OCI-LY7 (cell line): Measurements from ENCODE around the gene SAP130. TPM values are rescaled to one million over a fixed set of nuclear protein-coding genes. Genes with fewer than 3 reads are reported as not detected.

Experiments
- BruUV-seq: library from RNA; stranded (reverse); fragments of 400-500 nt; replicated peaks from 2 replicates; lab custom pipeline; 2021; lab: Mats Ljungman, UMichigan
- CTCF ChIA-PET: fragments of 300-600 bp; sonication (Branson Sonifier 250); formaldehyde crosslinking; loops from one replicate; lab custom pipeline; 2022; ENCODE audit warnings: antibody characterized with exemption; ENCODE audit not compliant: unreplicated experiment; lab: Charles Lee
- POLR2A ChIA-PET: fragments of 300-600 bp; sonication (Branson Sonifier 250); formaldehyde crosslinking; loops from one replicate; lab custom pipeline; 2022; ENCODE audit warnings: antibody characterized with exemption; lab: Charles Lee
- DNase-seq: peaks from one replicate; pipeline ENCODE4 v3.0.0-alpha.2; 2015; ENCODE audit warnings: low spot score
- H2AFZ ChIP-seq: fragments of 200-600 bp; sonication (generic), shearing (Covaris generic); 2 replicates; pipeline ENCODE4 v1.6.1; 2014; ENCODE audit warnings: mild to moderate bottlenecking, antibody characterized with exemption, low read length, moderate library complexity
- H3K27ac ChIP-seq: fragments of 200-600 bp; sonication (generic); 2 replicates; pipeline ENCODE4 v1.5.1; 2014; ENCODE audit warnings: mixed run types, low read depth, mild to moderate bottlenecking, moderate library complexity, low read length, inconsistent platforms; ENCODE audit not compliant: poor library complexity, severe bottlenecking
- H3K36me3 ChIP-seq: fragments of 200-600 bp; sonication (generic); 2 replicates; pipeline ENCODE4 v1.6.1; 2014; ENCODE audit warnings: mild to moderate bottlenecking, antibody characterized with exemption, low read length, moderate library complexity, mixed read lengths; ENCODE audit not compliant: insufficient read depth
- H3K4me1 ChIP-seq: fragments of 200-600 bp; sonication (generic); 2 replicates; pipeline ENCODE4 v1.5.1; 2014; ENCODE audit warnings: mild to moderate bottlenecking, low read length; ENCODE audit not compliant: insufficient read depth, poor library complexity, severe bottlenecking
- H3K4me2 ChIP-seq: fragments of 200-600 bp; sonication (generic); 2 replicates; pipeline ENCODE4 v1.6.1; 2014; ENCODE audit warnings: mild to moderate bottlenecking, low read length
- H3K4me3 ChIP-seq: fragments of 200-600 bp; sonication (generic); 2 replicates; pipeline ENCODE4 v1.5.1; 2014; ENCODE audit warnings: mild to moderate bottlenecking, low read depth, low read length; ENCODE audit not compliant: poor library complexity, severe bottlenecking
- H3K79me2 ChIP-seq: fragments of 200-600 bp; sonication (generic); 2 replicates; pipeline ENCODE4 v1.6.1; 2016; ENCODE audit warnings: low read depth, mild to moderate bottlenecking, low read length, moderate library complexity, mixed read lengths; ENCODE audit not compliant: insufficient read depth
- H3K9me2 ChIP-seq: fragments of 200-600 bp; sonication (generic); 2 replicates; pipeline ENCODE4 v1.6.1; 2016; ENCODE audit warnings: mild to moderate bottlenecking, low read length, mixed read lengths; ENCODE audit not compliant: insufficient read depth
- H3K9me3 ChIP-seq: fragments of 200-600 bp; sonication (generic); 2 replicates; pipeline ENCODE4 v1.6.1; 2014; ENCODE audit warnings: mild to moderate bottlenecking, mixed run types, low read length, mixed read lengths
- H4K20me1 ChIP-seq: fragments of 200-600 bp; sonication (generic); 2 replicates; pipeline ENCODE4 v1.6.1; 2014; ENCODE audit warnings: mild to moderate bottlenecking, antibody characterized with exemption, low read length, moderate library complexity, mixed read lengths; ENCODE audit not compliant: insufficient read depth
- CTCF ChIP-seq: fragments of 200-600 bp; sonication (generic); conservative IDR thresholded peaks from 2 replicates; pipeline ENCODE4 v1.5.1; 2014; ENCODE audit warnings: mild to moderate bottlenecking, antibody characterized with exemption, low read length, moderate library complexity, mixed read lengths
- EZH2phosphoT487 ChIP-seq: fragments of 200-600 bp; sonication (generic); IDR thresholded peaks from 2 replicates; pipeline ENCODE4 v1.6.1; 2018; ENCODE audit warnings: low read depth, borderline replicate concordance, mild to moderate bottlenecking, mixed run types, antibody characterized with exemption, low read length, moderate library complexity, mixed read lengths
- intact Hi-C: fragments of 100-400 bp; cut with micrococcal nuclease; formaldehyde crosslinking; loops from one replicate; pipeline ENCODE4 v1.10.0; 2022; ENCODE audit not compliant: unreplicated experiment
- total RNA-seq, 2 experiments: library from RNA; depleted of rRNA in 1 of 2; stranded (reverse); fragments of >200 nt in 1 of 2; shearing (Covaris generic) in 1 of 2; gene quantifications; 2 replicates each; pipeline ENCODE4 v1.2.3, GENCODE V29; 2014 to 2022

Gene SAP130
- total RNA-seq, 2 experiments from 2014 or later = 9.6 to 31.8 TPM

GRCh38 chr2:127945281-127945680 lies 82.6 kb downstream of the SAP130 start:
- intact Hi-C loops = no loop called here

GRCh38 chr2:127943186-127943585 lies 84.7 kb downstream of the SAP130 start:
- DNase-seq = no peak
- no peaks in the 10 kb centered on the region for H3K9me3 ChIP-seq
- H2AFZ ChIP-seq = no peak overlapping the region
- H3K4me2 ChIP-seq = no peak overlapping the region
- ChIA-PET CTCF (no interaction called here), POLR2A (no interaction called here)
- TF ChIP-seq EZH2phosphoT487 (no peak), CTCF (no peak)
- no peak overlapping the region for H3K4me3 ChIP-seq
- BruUV-seq = no TSS peak
- H3K4me1 ChIP-seq = no peaks in the 10 kb centered on the region
- intact Hi-C loops = no loop called here
- peaks cover 76% of the 10 kb centered on the region for H3K36me3 ChIP-seq
- H3K27ac ChIP-seq = no peak overlapping the region
- H3K79me2 ChIP-seq = no peaks in the 10 kb centered on the region
- no peaks in the 10 kb centered on the region for H3K9me2 ChIP-seq
- H4K20me1 ChIP-seq = no peaks in the 10 kb centered on the region

More at GRCh38 chr2:127945281-127945680, 82.6 kb downstream of the SAP130 start:
- no peak overlapping the region for H3K27ac ChIP-seq
- H2AFZ ChIP-seq = no peak overlapping the region
- H4K20me1 ChIP-seq = no peaks in the 10 kb centered on the region
- H3K79me2 ChIP-seq = no peaks in the 10 kb centered on the region
- H3K9me3 ChIP-seq = no peaks in the 10 kb centered on the region
- H3K4me3 ChIP-seq = no peak overlapping the region
- peaks cover 94% of the 10 kb centered on the region for H3K36me3 ChIP-seq
- no peak overlapping the region for H3K4me2 ChIP-seq
- H3K4me1 ChIP-seq = peaks cover 3% of the 10 kb centered on the region
- TF ChIP-seq CTCF = no peak
- TF ChIP-seq EZH2phosphoT487 = no peak
- ChIA-PET CTCF (no interaction called here), POLR2A (interaction anchor here (0.7 kb wide), 1 partner anchor 74 kb away, joined by 5 read pairs; no protein-coding TSS in a partner anchor)
- DNase-seq = no peak
- BruUV-seq = no TSS peak
- no peaks in the 10 kb centered on the region for H3K9me2 ChIP-seq

GRCh38 chr2:127942002-127942401 lies 85.9 kb downstream of the SAP130 start:
- no peaks in the 10 kb centered on the region for H4K20me1 ChIP-seq
- no peak for TF ChIP-seq EZH2phosphoT487
- no peak for TF ChIP-seq CTCF
- H2AFZ ChIP-seq = no peak overlapping the region
- BruUV-seq = no TSS peak
- H3K4me3 ChIP-seq = no peak overlapping the region
- DNase-seq = no peak
- H3K4me2 ChIP-seq = no peak overlapping the region
- ChIA-PET POLR2A (no interaction called here), CTCF (no interaction called here)
- H3K9me2 ChIP-seq = no peaks in the 10 kb centered on the region
- intact Hi-C loops = no loop called here
- H3K27ac ChIP-seq = no peak overlapping the region
- peaks cover 64% of the 10 kb centered on the region for H3K36me3 ChIP-seq
- no peaks in the 10 kb centered on the region for H3K79me2 ChIP-seq
- no peaks in the 10 kb centered on the region for H3K9me3 ChIP-seq
- no peaks in the 10 kb centered on the region for H3K4me1 ChIP-seq
